ENCODE data around the gene HIF3A. TPM values are rescaled to one million over a fixed set of nuclear protein-coding genes. Genes with fewer than 3 reads are reported as not detected.

HIF3A gene
- total and polyA plus RNA-seq, 9 of the 15 experiments (the other 6 are each of a cell fraction or from before 2014, with no cell fraction given) = 0.29 TPM; not detected in 8

GRCh38 chr19:46346821-46347571, 50.2 kb downstream of the HIF3A start, which contains the start of gene PPP5C (continued):
- TF ChIP-seq REST (IDR thresholded peaks at IDR 0.05; ENCODE audit: borderline replicate concordance) (0 out of 2 replicates have a peak, but pooled peaks have one; percentile 22), REST (CRISPR knock-in tag; IDR thresholded peaks at IDR 0.05; ENCODE audit: low read depth) (peak; percentile 66; the same call in 1 of the 2 replicates), PYGO2 (tag; IDR thresholded peaks at IDR 0.05) (no peak), E2F8 (IDR thresholded peaks at IDR 0.05; ENCODE audit: low read depth, partially characterized antibody) (peak; percentile 52), ZHX1 (conservative IDR thresholded peaks at IDR 0.05; ENCODE audit: low read length) (0 out of 2 replicates have a peak, but pooled peaks have one; percentile 64), TCF15 (CRISPR knock-in tag; IDR thresholded peaks at IDR 0.05) (no peak), LARP7 (IDR thresholded peaks at IDR 0.05) (peak; percentile 41; the same call in 1 of the 2 replicates), HDAC3 (IDR thresholded peaks at IDR 0.05; ENCODE audit: borderline replicate concordance, partially characterized antibody) (no peak), IRF9 (tag; IDR thresholded peaks at IDR 0.05) (no peak), NR4A1 (CRISPR knock-in tag; IDR thresholded peaks at IDR 0.05) (no peak), NR4A1 (tag; IDR thresholded peaks at IDR 0.05) (0 out of 2 replicates have a peak, but pooled peaks have one; percentile 65)
